Measurements from ENCODE around the gene ADGRA1.

ADGRA1 gene

GRCh38 chr10:133162910-133163856 lies 75.5 kb downstream of the ADGRA1 start:
- Histone ChIP-seq H3K9ac (ENCODE audit: low read depth, low read length) (no peak overlapping the region), H3K27ac (ENCODE audit: low read depth, low read length) (no peak overlapping the region), H3K4me3 (ENCODE audit: low read length) (no peak overlapping the region), H3K36me3 (ENCODE audit: insufficient read depth, low read length) (peaks cover 1% of the 10 kb centered on the region; the same call in 1 of the 2 replicates), H3K27me3 (ENCODE audit: insufficient read depth, low read length) (peaks cover 9% of the 10 kb centered on the region), H3K4me1 (ENCODE audit: insufficient read depth, low read length) (peaks cover 10% of the 10 kb centered on the region; the same call in 1 of the 2 replicates), H3K9me3 (ENCODE audit: insufficient read depth, low read depth, low read length) (no peaks in the 10 kb centered on the region)
- 89% methylated on average over 21 of the region's 21 CpGs for WGBS

GRCh38 chr10:133163889-133164815 lies 76.4 kb downstream of the ADGRA1 start:
- H3K9ac ChIP-seq (ENCODE audit: low read depth, low read length): no peak overlapping the region

GRCh38 chr10:133164816-133165555 lies 77.3 kb downstream of the ADGRA1 start:
- Histone ChIP-seq H3K27me3 (ENCODE audit: insufficient read depth, low read length) (peaks cover 9% of the 10 kb centered on the region), H3K4me1 (ENCODE audit: insufficient read depth, low read length) (no peaks in the 10 kb centered on the region), H3K4me3 (ENCODE audit: low read length) (no peak overlapping the region), H3K27ac (ENCODE audit: low read depth, low read length) (no peak overlapping the region), H3K9ac (ENCODE audit: low read depth, low read length) (no peak overlapping the region; the same call in 1 of the 2 replicates), H3K36me3 (ENCODE audit: insufficient read depth, low read length) (peaks cover 6% of the 10 kb centered on the region; the same call in 1 of the 2 replicates), H3K9me3 (ENCODE audit: insufficient read depth, low read depth, low read length) (no peaks in the 10 kb centered on the region)
- 89% methylated on average over 26 of the region's 26 CpGs for WGBS

More at GRCh38 chr10:133163889-133164815, 76.4 kb downstream of the ADGRA1 start:
- Histone ChIP-seq H3K27me3 (ENCODE audit: insufficient read depth, low read length) (peaks cover 9% of the 10 kb centered on the region), H3K36me3 (ENCODE audit: insufficient read depth, low read length) (peaks cover 6% of the 10 kb centered on the region; the same call in 1 of the 2 replicates), H3K9me3 (ENCODE audit: insufficient read depth, low read depth, low read length) (no peaks in the 10 kb centered on the region), H3K4me3 (ENCODE audit: low read length) (no peak overlapping the region), H3K27ac (ENCODE audit: low read depth, low read length) (no peak overlapping the region), H3K4me1 (ENCODE audit: insufficient read depth, low read length) (peaks cover 6% of the 10 kb centered on the region; the same call in 1 of the 2 replicates)
- WGBS: 92% methylated on average over 28 of the region's 31 CpGs

- Histone ChIP-seq H3K27me3 (ENCODE audit: insufficient read depth, low read length) (peaks cover 5% of the 10 kb centered on the region), H3K9ac (ENCODE audit: low read depth, low read length) (no peak overlapping the region; the same call in 1 of the 2 replicates), H3K4me3 (ENCODE audit: low read length) (no peak overlapping the region), H3K9me3 (ENCODE audit: insufficient read depth, low read depth, low read length) (no peaks in the 10 kb centered on the region), H3K4me1 (ENCODE audit: insufficient read depth, low read length) (no peaks in the 10 kb centered on the region), H3K27ac (ENCODE audit: low read depth, low read length) (no peak overlapping the region), H3K36me3 (ENCODE audit: insufficient read depth, low read length) (peaks cover 6% of the 10 kb centered on the region; the same call in 1 of the 2 replicates)
- WGBS: 95% methylated on average over 38 of the region's 40 CpGs
Observed at GRCh38 chr10:133165556-133166503, 78.1 kb downstream of the ADGRA1 start.

- 96% methylated on average over 11 of the region's 11 CpGs for WGBS
- H3K9me3 ChIP-seq (ENCODE audit: insufficient read depth, low read depth, low read length): no peaks in the 10 kb centered on the region
- H3K36me3 ChIP-seq (ENCODE audit: insufficient read depth, low read length): peaks cover 6% of the 10 kb centered on the region; the same call in 1 of the 2 replicates
- H3K4me1 ChIP-seq (ENCODE audit: insufficient read depth, low read length): no peaks in the 10 kb centered on the region
- no peak overlapping the region for H3K4me3 ChIP-seq (ENCODE audit: low read length)
- no peak overlapping the region for H3K27ac ChIP-seq (ENCODE audit: low read depth, low read length)
- H3K9ac ChIP-seq (ENCODE audit: low read depth, low read length): no peak overlapping the region
- no peaks in the 10 kb centered on the region for H3K27me3 ChIP-seq (ENCODE audit: insufficient read depth, low read length)
Observed at GRCh38 chr10:133166504-133166827, 78.7 kb downstream of the ADGRA1 start.

- Histone ChIP-seq H3K36me3 (ENCODE audit: insufficient read depth, low read length) (peaks cover 6% of the 10 kb centered on the region; the same call in 1 of the 2 replicates), H3K27ac (ENCODE audit: low read depth, low read length) (no peak overlapping the region), H3K9me3 (ENCODE audit: insufficient read depth, low read depth, low read length) (no peaks in the 10 kb centered on the region), H3K4me1 (ENCODE audit: insufficient read depth, low read length) (no peaks in the 10 kb centered on the region), H3K9ac (ENCODE audit: low read depth, low read length) (no peak overlapping the region), H3K27me3 (ENCODE audit: insufficient read depth, low read length) (no peaks in the 10 kb centered on the region), H3K4me3 (ENCODE audit: low read length) (no peak overlapping the region)
- 95% methylated on average over 66 of the region's 66 CpGs for WGBS
Observed at GRCh38 chr10:133166828-133167692, 79.3 kb downstream of the ADGRA1 start.

GRCh38 chr10:133167693-133168616 lies 80.2 kb downstream of the ADGRA1 start:
- no peak overlapping the region for H3K9ac ChIP-seq (ENCODE audit: low read depth, low read length)
- no peaks in the 10 kb centered on the region for H3K4me1 ChIP-seq (ENCODE audit: insufficient read depth, low read length)

GRCh38 chr10:133168617-133169031 lies 80.9 kb downstream of the ADGRA1 start:
- Histone ChIP-seq H3K36me3 (ENCODE audit: insufficient read depth, low read length) (peaks cover 6% of the 10 kb centered on the region; the same call in 1 of the 2 replicates), H3K9ac (ENCODE audit: low read depth, low read length) (no peak overlapping the region), H3K9me3 (ENCODE audit: insufficient read depth, low read depth, low read length) (no peaks in the 10 kb centered on the region), H3K4me3 (ENCODE audit: low read length) (no peak overlapping the region), H3K4me1 (ENCODE audit: insufficient read depth, low read length) (no peaks in the 10 kb centered on the region), H3K27me3 (ENCODE audit: insufficient read depth, low read length) (no peaks in the 10 kb centered on the region), H3K27ac (ENCODE audit: low read depth, low read length) (no peak overlapping the region)
- 94% methylated on average over 14 of the region's 14 CpGs for WGBS

More at GRCh38 chr10:133167693-133168616, 80.2 kb downstream of the ADGRA1 start:
- H3K36me3 ChIP-seq (ENCODE audit: insufficient read depth, low read length): peaks cover 6% of the 10 kb centered on the region; the same call in 1 of the 2 replicates
- no peaks in the 10 kb centered on the region for H3K27me3 ChIP-seq (ENCODE audit: insufficient read depth, low read length)
- no peak overlapping the region for H3K27ac ChIP-seq (ENCODE audit: low read depth, low read length)
- no peak overlapping the region for H3K4me3 ChIP-seq (ENCODE audit: low read length)
- no peaks in the 10 kb centered on the region for H3K9me3 ChIP-seq (ENCODE audit: insufficient read depth, low read depth, low read length)
- 94% methylated on average over 37 of the region's 37 CpGs for WGBS

Data from HUES64 (cell line).